GM06990 (cell line): ENCODE data around the gene SLC49A4.

Source experiments
- DNase-seq: peaks from one replicate; pipeline ENCODE4 v3.0.0-alpha.2; 2011; ENCODE audit not compliant: insufficient read length; ENCODE audit errors: extremely low read depth
- H3K27me3 ChIP-seq: replicated peaks from 2 replicates; pipeline ENCODE4 v1.6.0; 2011; ENCODE audit warnings: low read length; ENCODE audit not compliant: control insufficient read depth, insufficient read depth
- H3K36me3 ChIP-seq: 2 replicates; pipeline ENCODE4 v1.5.1; 2011; ENCODE audit warnings: low read length; ENCODE audit not compliant: control insufficient read depth, insufficient read depth
- H3K4me3 ChIP-seq: replicated peaks from 2 replicates; pipeline ENCODE4 v1.5.1; 2011; ENCODE audit warnings: low read depth, mild to moderate bottlenecking, control low read depth, low read length
- TF ChIP-seq, protein P1 (sequence below): IDR thresholded peaks from 2 replicates; pipeline ENCODE4 v1.5.1; 2011; ENCODE audit warnings: low read length, control low read depth, mild to moderate bottlenecking, inconsistent platforms; ENCODE audit not compliant: insufficient read depth, poor library complexity, severe bottlenecking

SLC49A4 gene

DNA sequence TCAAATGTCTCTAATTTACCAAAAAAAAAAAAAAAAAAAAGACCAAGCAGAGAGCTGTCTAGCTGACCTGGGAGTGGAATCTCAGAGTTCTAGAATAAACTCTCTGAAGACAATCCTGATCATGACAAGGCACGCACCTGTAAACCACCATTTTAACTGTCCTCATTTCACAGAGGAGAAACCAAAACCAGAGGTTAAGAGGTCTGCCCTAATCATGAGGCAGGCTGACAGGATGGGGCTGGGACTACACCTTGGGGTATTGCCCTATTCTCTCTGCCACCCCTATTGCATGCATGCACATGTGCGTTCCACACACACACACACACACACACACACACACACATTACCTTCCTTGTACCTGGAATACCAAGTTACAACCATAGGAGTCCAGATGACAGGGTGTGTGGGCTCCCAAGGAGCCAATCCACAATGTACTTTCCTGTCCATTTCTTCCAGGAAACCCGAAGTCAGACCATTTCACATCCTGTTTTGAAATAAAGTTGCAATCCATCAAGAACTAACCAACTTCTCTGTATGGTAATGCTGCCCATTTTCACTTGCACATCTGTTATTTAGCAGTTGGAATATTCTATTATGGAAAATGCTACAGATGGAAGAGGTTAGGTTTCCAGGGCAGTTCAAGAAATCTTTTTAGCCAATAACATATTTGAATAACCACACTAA, 35.9 kb upstream of the SLC49A4 start:
- TF ChIP-seq, protein P1, sequence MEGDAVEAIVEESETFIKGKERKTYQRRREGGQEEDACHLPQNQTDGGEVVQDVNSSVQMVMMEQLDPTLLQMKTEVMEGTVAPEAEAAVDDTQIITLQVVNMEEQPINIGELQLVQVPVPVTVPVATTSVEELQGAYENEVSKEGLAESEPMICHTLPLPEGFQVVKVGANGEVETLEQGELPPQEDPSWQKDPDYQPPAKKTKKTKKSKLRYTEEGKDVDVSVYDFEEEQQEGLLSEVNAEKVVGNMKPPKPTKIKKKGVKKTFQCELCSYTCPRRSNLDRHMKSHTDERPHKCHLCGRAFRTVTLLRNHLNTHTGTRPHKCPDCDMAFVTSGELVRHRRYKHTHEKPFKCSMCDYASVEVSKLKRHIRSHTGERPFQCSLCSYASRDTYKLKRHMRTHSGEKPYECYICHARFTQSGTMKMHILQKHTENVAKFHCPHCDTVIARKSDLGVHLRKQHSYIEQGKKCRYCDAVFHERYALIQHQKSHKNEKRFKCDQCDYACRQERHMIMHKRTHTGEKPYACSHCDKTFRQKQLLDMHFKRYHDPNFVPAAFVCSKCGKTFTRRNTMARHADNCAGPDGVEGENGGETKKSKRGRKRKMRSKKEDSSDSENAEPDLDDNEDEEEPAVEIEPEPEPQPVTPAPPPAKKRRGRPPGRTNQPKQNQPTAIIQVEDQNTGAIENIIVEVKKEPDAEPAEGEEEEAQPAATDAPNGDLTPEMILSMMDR = no peak
- no peak for DNase-seq
- Histone ChIP-seq H3K36me3 (no peaks in the 10 kb centered on the region; the same call in 1 of the 2 replicates), H3K27me3 (no peaks in the 10 kb centered on the region), H3K4me3 (no peak overlapping the region)

DNA sequence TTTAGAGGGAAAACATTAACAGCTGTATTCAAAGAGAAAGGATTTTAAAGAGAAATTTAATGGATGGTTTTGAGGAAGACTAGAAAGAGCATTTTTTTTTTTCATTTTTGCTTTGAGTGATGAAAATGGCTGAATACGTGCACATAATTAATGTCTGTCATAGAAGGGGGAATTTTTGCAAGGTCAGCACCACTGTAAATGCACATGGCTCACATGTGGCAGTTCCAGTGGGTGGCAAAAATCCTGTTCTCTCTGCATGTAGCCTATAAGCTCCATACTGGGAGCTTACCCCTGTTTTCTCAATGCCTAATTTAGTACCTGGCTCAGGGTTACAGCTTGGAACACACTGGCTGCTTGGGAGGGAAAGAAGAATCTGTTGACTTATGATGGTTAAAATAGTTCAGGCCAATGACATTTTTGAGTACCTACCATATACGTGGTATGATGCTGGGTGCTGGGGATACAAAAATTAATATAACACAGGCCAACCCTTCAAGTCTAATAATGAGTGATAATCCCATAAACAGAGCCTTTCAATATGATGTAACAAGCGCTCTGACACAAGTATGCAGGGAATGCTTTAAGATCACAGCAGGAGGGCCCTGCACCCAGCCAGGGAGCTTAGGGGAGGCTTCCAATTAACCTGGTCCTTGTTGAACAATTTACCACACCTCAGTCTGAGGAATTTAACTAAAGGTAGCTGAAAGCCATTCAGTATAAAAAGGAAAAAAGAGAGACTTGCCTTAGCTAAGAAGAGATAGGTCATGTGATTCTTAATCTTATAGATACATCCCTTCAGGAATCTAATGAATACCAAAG, 34.2 kb upstream of the SLC49A4 start:
- DNase-seq = no peak
- TF ChIP-seq, protein P1 = no peak
- Histone ChIP-seq H3K36me3 (no peaks in the 10 kb centered on the region), H3K27me3 (no peaks in the 10 kb centered on the region), H3K4me3 (no peak overlapping the region)

DNA sequence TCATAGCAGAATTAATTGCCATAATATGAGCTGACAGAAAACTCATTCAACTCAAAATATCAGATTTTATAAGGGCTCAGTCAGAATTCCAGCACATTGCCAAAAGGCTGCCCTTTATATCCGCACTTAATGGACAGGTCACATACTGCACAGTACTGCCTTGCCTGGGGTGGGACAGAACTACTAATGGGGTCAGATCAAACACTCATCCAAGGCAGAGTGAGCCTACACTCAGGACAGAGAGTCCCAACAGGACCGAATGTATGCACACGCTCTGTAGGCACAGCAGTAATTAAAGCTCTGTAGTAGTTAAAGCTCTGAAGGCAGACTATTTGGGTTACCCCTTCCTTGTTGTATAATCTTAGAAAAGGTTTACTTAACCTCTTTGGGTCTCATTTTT, 28.4 kb upstream of the SLC49A4 start:
- Histone ChIP-seq H3K36me3 (no peaks in the 10 kb centered on the region), H3K27me3 (no peaks in the 10 kb centered on the region), H3K4me3 (no peak overlapping the region)
- DNase-seq = no peak
- TF ChIP-seq, protein P1 = no peak

DNA sequence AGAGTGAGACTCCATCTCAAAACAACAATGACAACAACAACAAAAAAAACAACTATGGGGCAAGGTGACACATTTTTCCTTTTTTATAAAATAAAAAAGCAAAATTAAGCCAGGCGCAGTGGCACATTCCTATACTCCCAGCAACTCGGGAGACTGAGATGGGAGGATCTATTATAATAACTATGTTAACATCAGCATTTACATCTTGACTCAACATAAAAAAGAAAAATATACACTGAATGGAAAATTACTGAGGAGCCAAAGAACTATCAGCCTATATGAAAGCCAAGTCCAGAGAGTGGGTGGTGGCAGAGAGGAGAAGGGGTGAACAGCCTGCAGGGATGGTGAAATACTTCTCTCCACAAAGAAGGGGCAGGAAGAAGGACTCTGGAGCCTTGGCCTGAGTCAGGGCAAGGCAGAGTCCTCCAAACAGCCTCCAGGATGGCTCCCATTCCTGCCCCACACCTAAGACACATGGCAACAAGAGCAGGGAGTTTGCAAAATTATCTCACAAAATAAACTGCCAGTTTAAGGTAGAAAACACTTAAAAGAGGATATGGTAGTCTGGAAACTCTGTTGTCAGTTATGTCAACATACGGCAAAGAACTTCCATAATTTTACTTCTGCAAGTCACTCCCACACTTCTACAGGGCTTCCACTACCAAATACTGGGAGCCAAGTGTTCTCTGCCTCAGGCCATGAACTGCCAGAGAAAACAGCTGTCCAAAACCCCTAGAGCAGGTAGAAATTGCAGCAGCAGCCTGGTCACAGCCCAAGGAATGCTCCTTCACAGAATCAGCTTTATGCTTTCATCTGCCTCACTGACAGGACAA, 27.1 kb upstream of the SLC49A4 start:
- no peaks in the 10 kb centered on the region for H3K27me3 ChIP-seq
- no peak overlapping the region for H3K4me3 ChIP-seq
- TF ChIP-seq, protein P1 = no peak
- no peaks in the 10 kb centered on the region for H3K36me3 ChIP-seq
- DNase-seq = no peak

DNA sequence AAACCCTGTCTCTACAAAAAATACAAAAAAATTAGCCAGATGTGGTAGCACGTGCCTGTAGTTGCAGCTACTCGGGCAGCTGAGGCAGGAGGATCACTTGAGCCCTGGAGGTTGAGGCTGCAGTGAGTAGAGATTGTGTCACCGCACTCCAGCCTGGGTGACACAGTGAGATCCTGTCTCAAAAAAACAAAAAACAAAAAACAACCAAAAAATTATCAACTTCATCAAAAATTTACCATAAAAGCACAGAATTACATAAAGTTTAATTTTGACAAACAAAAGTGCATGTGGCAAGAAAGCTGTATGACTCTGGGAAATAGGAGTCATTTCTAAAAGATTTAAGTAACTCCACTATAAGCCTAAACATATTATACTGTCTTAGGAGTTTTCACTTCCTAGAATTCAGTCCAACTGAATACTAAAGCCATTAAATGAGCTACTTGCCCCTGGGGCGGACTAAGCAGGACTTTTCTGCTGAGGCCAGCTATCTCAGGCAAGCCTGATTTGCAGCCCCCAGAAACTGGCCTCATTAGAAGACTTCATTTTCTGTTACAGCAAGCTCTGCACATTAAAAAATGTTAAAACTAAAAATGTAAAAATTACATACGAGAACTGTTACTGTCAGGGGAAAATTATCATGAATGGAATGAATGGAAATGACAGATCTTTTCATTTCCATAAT, 24.2 kb upstream of the SLC49A4 start:
- no peak for DNase-seq
- Histone ChIP-seq H3K27me3 (no peaks in the 10 kb centered on the region), H3K4me3 (no peak overlapping the region), H3K36me3 (no peaks in the 10 kb centered on the region)
- TF ChIP-seq, protein P1 = no peak
